Parathyroid adenoma (tissue), 2 donors: ENCODE results near the gene ART4.

ENCODE experiments used
- H2AFZ ChIP-seq: fragments of 300-600 bp; sonication (generic); one replicate; pipeline ENCODE4 v1.7.0; 2017; ENCODE audit warnings: antibody characterized with exemption, mild to moderate bottlenecking
- H3K27ac ChIP-seq: fragments of 300-600 bp; sonication (generic); one replicate; pipeline ENCODE4 v1.7.0; 2017
- H3K27me3 ChIP-seq: fragments of 300-600 bp; sonication (generic); one replicate; pipeline ENCODE4 v1.7.0; 2017; ENCODE audit warnings: low read length; ENCODE audit not compliant: control insufficient read depth, insufficient read depth
- H3K36me3 ChIP-seq: fragments of 300-600 bp; sonication (generic); one replicate; pipeline ENCODE4 v1.7.0; 2017; ENCODE audit warnings: low read length; ENCODE audit not compliant: control insufficient read depth, insufficient read depth
- H3K4me1 ChIP-seq: fragments of 300-600 bp; sonication (generic); one replicate; pipeline ENCODE4 v1.7.0; 2017; ENCODE audit warnings: control low read depth
- H3K4me2 ChIP-seq: fragments of 300-600 bp; sonication (generic); one replicate; pipeline ENCODE4 v1.7.0; 2017; ENCODE audit warnings: low read length
- H3K4me3 ChIP-seq: fragments of 300-600 bp; sonication (generic); one replicate; pipeline ENCODE4 v1.7.0; 2017; ENCODE audit warnings: low read depth, low read length
- H3K79me2 ChIP-seq: fragments of 300-600 bp; sonication (generic); one replicate; pipeline ENCODE4 v1.7.0; 2017; ENCODE audit warnings: control low read depth
- H3K9ac ChIP-seq: fragments of 300-600 bp; sonication (generic); one replicate; pipeline ENCODE4 v1.7.0; 2017; ENCODE audit warnings: mild to moderate bottlenecking
- H3K9me3 ChIP-seq: fragments of 300-600 bp; sonication (generic); one replicate; pipeline ENCODE4 v1.7.0; 2017; ENCODE audit warnings: low read length; ENCODE audit not compliant: control insufficient read depth
- TF ChIP-seq, protein P1 (sequence below): fragments of 300-600 bp; sonication (generic); IDR thresholded peaks from one replicate; pipeline ENCODE4 v1.7.0; 2017; ENCODE audit warnings: antibody characterized with exemption, mild to moderate bottlenecking
- donor health status: primary hyperparathyroidism.

The ART4 gene

DNA sequence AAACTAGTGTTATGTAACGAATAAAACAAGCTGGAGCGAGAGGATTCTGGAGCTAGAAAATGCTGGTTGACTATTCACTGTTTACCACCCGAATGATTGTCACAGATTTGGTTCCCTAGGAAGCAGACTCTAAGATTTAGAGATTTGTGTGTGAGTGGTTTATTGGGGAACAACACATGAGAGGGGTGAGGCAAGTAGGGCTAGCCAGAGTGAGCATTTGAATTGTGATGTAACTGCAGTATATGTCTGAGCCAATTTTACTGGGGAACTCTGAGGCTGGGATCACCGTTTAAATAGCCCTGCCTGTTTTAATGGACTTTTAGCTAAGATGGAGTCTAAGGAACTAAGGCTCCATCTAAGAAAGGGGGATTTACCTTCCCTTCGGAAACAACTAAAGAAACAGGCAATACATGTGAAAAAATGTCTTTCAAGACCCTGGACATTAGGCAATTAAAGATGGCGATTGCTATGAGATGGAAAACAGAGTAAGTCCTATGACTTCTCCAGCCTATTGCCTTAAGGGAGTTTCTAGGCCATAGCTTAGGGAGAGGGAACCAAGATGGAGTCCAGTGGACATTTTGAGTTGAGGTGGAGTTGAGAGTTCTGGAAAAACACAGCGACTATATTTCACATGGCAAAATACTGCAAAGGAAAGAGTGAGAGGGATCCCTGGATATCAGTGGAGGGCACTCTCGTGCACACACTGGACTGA, 36.1 kb upstream of the ART4 start:
- Histone ChIP-seq H3K4me1 (no peaks in the 10 kb centered on the region), H3K36me3 (no peaks in the 10 kb centered on the region), H3K9ac (no peak overlapping the region), H3K9me3 (no peaks in the 10 kb centered on the region), H2AFZ (no peak overlapping the region), H3K79me2 (no peaks in the 10 kb centered on the region), H3K27ac (no peak overlapping the region), H3K4me3 (no peak overlapping the region), H3K4me2 (no peak overlapping the region), H3K27me3 (no peaks in the 10 kb centered on the region)
- TF ChIP-seq, protein P1, sequence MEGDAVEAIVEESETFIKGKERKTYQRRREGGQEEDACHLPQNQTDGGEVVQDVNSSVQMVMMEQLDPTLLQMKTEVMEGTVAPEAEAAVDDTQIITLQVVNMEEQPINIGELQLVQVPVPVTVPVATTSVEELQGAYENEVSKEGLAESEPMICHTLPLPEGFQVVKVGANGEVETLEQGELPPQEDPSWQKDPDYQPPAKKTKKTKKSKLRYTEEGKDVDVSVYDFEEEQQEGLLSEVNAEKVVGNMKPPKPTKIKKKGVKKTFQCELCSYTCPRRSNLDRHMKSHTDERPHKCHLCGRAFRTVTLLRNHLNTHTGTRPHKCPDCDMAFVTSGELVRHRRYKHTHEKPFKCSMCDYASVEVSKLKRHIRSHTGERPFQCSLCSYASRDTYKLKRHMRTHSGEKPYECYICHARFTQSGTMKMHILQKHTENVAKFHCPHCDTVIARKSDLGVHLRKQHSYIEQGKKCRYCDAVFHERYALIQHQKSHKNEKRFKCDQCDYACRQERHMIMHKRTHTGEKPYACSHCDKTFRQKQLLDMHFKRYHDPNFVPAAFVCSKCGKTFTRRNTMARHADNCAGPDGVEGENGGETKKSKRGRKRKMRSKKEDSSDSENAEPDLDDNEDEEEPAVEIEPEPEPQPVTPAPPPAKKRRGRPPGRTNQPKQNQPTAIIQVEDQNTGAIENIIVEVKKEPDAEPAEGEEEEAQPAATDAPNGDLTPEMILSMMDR: no peak

DNA sequence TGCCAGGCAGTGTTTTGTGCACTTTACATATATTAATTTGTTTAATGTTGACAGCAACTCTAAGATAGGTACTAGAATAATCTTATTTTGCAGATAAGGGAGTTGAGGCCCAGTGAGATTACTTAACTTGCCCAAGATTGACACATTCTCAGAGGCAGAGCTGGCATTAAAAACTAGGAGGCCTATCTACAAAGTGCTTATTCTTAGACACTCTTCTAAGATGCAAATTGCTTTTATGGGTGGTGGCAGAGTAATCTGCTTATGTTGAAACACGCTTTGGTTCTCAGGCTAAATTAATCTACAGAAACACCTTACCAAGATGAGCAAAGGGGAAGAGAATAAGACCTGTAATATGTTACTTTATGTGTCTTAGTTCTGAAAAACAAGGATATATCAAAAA, 35.2 kb upstream of the ART4 start:
- no peak overlapping the region for H3K4me3 ChIP-seq
- H3K9me3 ChIP-seq: no peaks in the 10 kb centered on the region
- H3K79me2 ChIP-seq: no peaks in the 10 kb centered on the region
- no peaks in the 10 kb centered on the region for H3K27me3 ChIP-seq
- H3K4me1 ChIP-seq: no peaks in the 10 kb centered on the region
- H2AFZ ChIP-seq: no peak overlapping the region
- no peaks in the 10 kb centered on the region for H3K36me3 ChIP-seq
- TF ChIP-seq, protein P1: no peak
- no peak overlapping the region for H3K9ac ChIP-seq
- no peak overlapping the region for H3K4me2 ChIP-seq
- H3K27ac ChIP-seq: no peak overlapping the region

DNA sequence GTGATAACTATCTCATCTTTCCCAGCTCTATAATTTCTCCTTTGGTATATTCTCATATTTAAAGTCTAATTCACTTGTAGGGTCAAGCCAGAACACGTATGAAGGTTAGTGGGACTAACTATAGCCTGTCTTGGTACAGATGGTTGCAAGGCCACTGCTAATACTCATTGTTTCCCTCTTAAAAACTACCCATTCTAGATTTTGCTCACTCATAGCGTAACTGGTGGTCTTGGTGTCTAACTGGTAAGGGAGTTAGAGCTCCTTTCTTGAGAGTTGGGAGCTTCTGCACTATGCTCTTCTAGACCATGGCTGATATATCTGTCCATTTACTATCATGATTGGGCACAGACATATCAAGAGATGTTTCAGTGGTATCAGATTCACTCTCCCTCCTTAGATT, 33.5 kb upstream of the ART4 start:
- Histone ChIP-seq H3K4me1 (no peaks in the 10 kb centered on the region), H3K9ac (no peak overlapping the region), H3K4me2 (no peak overlapping the region), H3K36me3 (no peaks in the 10 kb centered on the region), H3K27ac (no peak overlapping the region), H3K9me3 (no peaks in the 10 kb centered on the region), H2AFZ (no peak overlapping the region), H3K4me3 (no peak overlapping the region), H3K27me3 (no peaks in the 10 kb centered on the region), H3K79me2 (no peaks in the 10 kb centered on the region)
- TF ChIP-seq, protein P1: no peak

DNA sequence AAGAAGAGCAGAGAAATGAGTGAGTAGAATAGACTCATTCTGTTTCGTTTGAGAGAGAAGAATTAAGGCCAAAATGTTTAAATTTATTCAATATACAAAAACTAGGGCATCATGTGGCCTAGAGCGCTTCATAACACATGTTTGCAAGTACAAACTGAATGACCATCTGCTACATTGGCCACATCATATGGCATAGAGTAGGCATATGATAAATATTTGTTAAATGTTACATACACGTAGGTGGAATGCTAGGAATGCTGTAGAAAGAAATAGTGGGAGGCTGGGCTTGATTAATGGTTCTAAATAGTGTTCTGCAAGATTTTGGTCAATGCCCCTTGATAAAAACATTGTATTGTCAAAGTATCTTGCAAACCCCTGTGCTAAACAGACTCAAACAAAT, 31.6 kb upstream of the ART4 start:
- TF ChIP-seq, protein P1: no peak
- H3K4me3 ChIP-seq: no peak overlapping the region
- no peak overlapping the region for H3K4me2 ChIP-seq
- H3K27ac ChIP-seq: no peak overlapping the region
- no peaks in the 10 kb centered on the region for H3K36me3 ChIP-seq
- H3K79me2 ChIP-seq: no peaks in the 10 kb centered on the region
- H2AFZ ChIP-seq: no peak overlapping the region
- no peaks in the 10 kb centered on the region for H3K27me3 ChIP-seq
- no peaks in the 10 kb centered on the region for H3K4me1 ChIP-seq
- H3K9me3 ChIP-seq: no peaks in the 10 kb centered on the region
- no peak overlapping the region for H3K9ac ChIP-seq
